OCI-LY1 (cell line): ENCODE data around the gene CERK.

Experiments
- H2AFZ ChIP-seq: fragments of 200-600 bp; sonication (generic), shearing (Covaris generic); 2 replicates; pipeline ENCODE4 v1.6.0; 2014; ENCODE audit warnings: antibody characterized with exemption, mild to moderate bottlenecking, low read length
- H3F3A ChIP-seq: fragments of 200-600 bp; sonication (generic), shearing (Covaris generic); 2 replicates; pipeline ENCODE4 v1.6.0; 2014; ENCODE audit warnings: mild to moderate bottlenecking, antibody characterized with exemption, low read length, moderate library complexity; ENCODE audit not compliant: insufficient read depth
- H3K27ac ChIP-seq: fragments of 200-600 bp; sonication (generic); 2 replicates; pipeline ENCODE4 v1.5.1; 2014; ENCODE audit warnings: low read length, mixed run types, mild to moderate bottlenecking, low read depth; ENCODE audit not compliant: poor library complexity, severe bottlenecking
- H3K27me3 ChIP-seq: fragments of 200-600 bp; sonication (generic); 2 replicates; pipeline ENCODE4 v1.6.0; 2014; ENCODE audit warnings: antibody characterized with exemption, mild to moderate bottlenecking, low read length, moderate library complexity; ENCODE audit not compliant: insufficient read depth
- H3K36me3 ChIP-seq: fragments of 200-600 bp; sonication (generic); 2 replicates; pipeline ENCODE4 v1.6.1; 2014; ENCODE audit warnings: mild to moderate bottlenecking, antibody characterized with exemption, low read length, moderate library complexity, mixed read lengths; ENCODE audit not compliant: insufficient read depth
- H3K4me1 ChIP-seq: fragments of 200-600 bp; sonication (generic); 2 replicates; pipeline ENCODE4 v1.5.1; 2014; ENCODE audit warnings: mild to moderate bottlenecking, low read length, moderate library complexity; ENCODE audit not compliant: insufficient read depth, severe bottlenecking
- H3K4me2 ChIP-seq: fragments of 200-600 bp; sonication (generic), shearing (Covaris generic); 2 replicates; pipeline ENCODE4 v1.6.1; 2014; ENCODE audit warnings: low read length
- H3K4me3 ChIP-seq: fragments of 200-600 bp; sonication (generic); 2 replicates; pipeline ENCODE4 v1.5.1; 2014; ENCODE audit warnings: low read length, low read depth, mild to moderate bottlenecking, mixed read lengths; ENCODE audit not compliant: poor library complexity, severe bottlenecking
- H3K79me2 ChIP-seq: fragments of 200-600 bp; shearing (Covaris generic); 2 replicates; pipeline ENCODE4 v1.6.1; 2016; ENCODE audit warnings: mixed run types, low read length, mixed read lengths; ENCODE audit not compliant: insufficient read depth
- H3K9ac ChIP-seq: fragments of 200-600 bp; sonication (generic), shearing (Covaris generic); 2 replicates; pipeline ENCODE4 v1.6.1; 2014; ENCODE audit warnings: mild to moderate bottlenecking, low read length, mixed read lengths
- H3K9me2 ChIP-seq: fragments of 200-600 bp; sonication (generic), shearing (Covaris generic); 2 replicates; pipeline ENCODE4 v1.6.1; 2014; ENCODE audit warnings: low read depth, mild to moderate bottlenecking, low read length, mixed read lengths
- H3K9me3 ChIP-seq: fragments of 200-600 bp; shearing (Covaris generic); 2 replicates; pipeline ENCODE4 v1.6.1; 2014; ENCODE audit warnings: low read length, mixed read lengths
- H4K20me1 ChIP-seq: fragments of 200-600 bp; sonication (generic), shearing (Covaris generic); 2 replicates; pipeline ENCODE4 v1.6.0; 2016; ENCODE audit warnings: mild to moderate bottlenecking, low read length; ENCODE audit not compliant: insufficient read depth
- CTCF ChIP-seq: fragments of 200-600 bp; sonication (generic), shearing (Covaris generic); IDR thresholded peaks from 2 replicates; pipeline ENCODE4 v1.5.1; 2017; ENCODE audit warnings: mild to moderate bottlenecking, antibody characterized with exemption, low read length, moderate library complexity, mixed read lengths
- EZH2 ChIP-seq: fragments of 200-600 bp; sonication (generic), shearing (Covaris generic); IDR thresholded peaks from 2 replicates; pipeline ENCODE4 v1.8.0; 2017; ENCODE audit warnings: borderline replicate concordance, mixed run types, mild to moderate bottlenecking, antibody characterized with exemption, low read length, moderate library complexity, mixed read lengths

The CERK gene

GRCh38 chr22:46667245-46667623, 70.8 kb downstream of the CERK start:
- Histone ChIP-seq H3K27ac (no peak overlapping the region), H4K20me1 (no peaks in the 10 kb centered on the region), H2AFZ (no peak overlapping the region), H3K36me3 (no peaks in the 10 kb centered on the region), H3K4me1 (peaks cover 7% of the 10 kb centered on the region), H3K9ac (no peak overlapping the region), H3K4me3 (no peak overlapping the region), H3K4me2 (no peak overlapping the region), H3F3A (no peaks in the 10 kb centered on the region), H3K27me3 (no peaks in the 10 kb centered on the region), H3K79me2 (no peaks in the 10 kb centered on the region), H3K9me2 (no peaks in the 10 kb centered on the region), H3K9me3 (no peaks in the 10 kb centered on the region)
- TF ChIP-seq CTCF (no peak), EZH2 (no peak)

- H3K4me3 ChIP-seq, result no peak overlapping the region
- no peaks in the 10 kb centered on the region for H3K27me3 ChIP-seq
- H3K79me2 ChIP-seq, result no peaks in the 10 kb centered on the region
- H4K20me1 ChIP-seq, result no peaks in the 10 kb centered on the region
- H3K4me1 ChIP-seq, result peaks cover 2% of the 10 kb centered on the region
- H3F3A ChIP-seq, result no peaks in the 10 kb centered on the region
- no peak overlapping the region for H3K27ac ChIP-seq
- H3K36me3 ChIP-seq, result no peaks in the 10 kb centered on the region
- TF ChIP-seq CTCF, result no peak
- TF ChIP-seq EZH2, result no peak
- H3K9me2 ChIP-seq, result no peaks in the 10 kb centered on the region
- no peak overlapping the region for H3K4me2 ChIP-seq
- no peaks in the 10 kb centered on the region for H3K9me3 ChIP-seq
- no peak overlapping the region for H2AFZ ChIP-seq
- H3K9ac ChIP-seq, result no peak overlapping the region
Observed at GRCh38 chr22:46666577-46667244, 71.3 kb downstream of the CERK start.

GRCh38 chr22:46665751-46666280, 72.2 kb downstream of the CERK start:
- Histone ChIP-seq H4K20me1 (no peaks in the 10 kb centered on the region), H3K36me3 (no peaks in the 10 kb centered on the region), H3K9me2 (no peaks in the 10 kb centered on the region), H3K79me2 (no peaks in the 10 kb centered on the region), H3K27ac (no peak overlapping the region), H3K4me1 (no peaks in the 10 kb centered on the region), H3K27me3 (no peaks in the 10 kb centered on the region), H2AFZ (no peak overlapping the region), H3K9me3 (no peaks in the 10 kb centered on the region), H3K4me2 (no peak overlapping the region), H3F3A (no peaks in the 10 kb centered on the region), H3K9ac (no peak overlapping the region), H3K4me3 (no peak overlapping the region)
- TF ChIP-seq EZH2 (no peak), CTCF (no peak)
